ENCODE measurements around the gene PLS1.
"Not testable (repeated sequence)": the region's sequence is repeated elsewhere in the genome, so short reads cannot be mapped to it uniquely, and the experiment has no call there.

GRCh38 chr3:142750531-142750930 lies 154.3 kb downstream of the PLS1 start:
- TF ChIP-seq GABPA (IDR thresholded peaks at IDR 0.05; ENCODE audit: low read depth); REST (IDR thresholded peaks at IDR 0.05; ENCODE audit: low read depth, low read length); POLR2AphosphoS5 (IDR thresholded peaks at IDR 0.05; ENCODE audit: low read depth, low read length); USF1 (IDR thresholded peaks at IDR 0.05; ENCODE audit: borderline replicate concordance, low read depth); SMC3 (IDR thresholded peaks at IDR 0.05; ENCODE audit: low read depth, low read length); MXI1 (IDR thresholded peaks at IDR 0.05; ENCODE audit: low read depth, low read length); EP300 (IDR thresholded peaks at IDR 0.05; ENCODE audit: borderline replicate concordance in 1 of 2, low read depth in 1 of 2, low read length in 1 of 2); NRF1 (IDR thresholded peaks at IDR 0.05; ENCODE audit: low read depth, low read length): not testable (repeated sequence)
- TF ChIP-seq, protein P1, sequence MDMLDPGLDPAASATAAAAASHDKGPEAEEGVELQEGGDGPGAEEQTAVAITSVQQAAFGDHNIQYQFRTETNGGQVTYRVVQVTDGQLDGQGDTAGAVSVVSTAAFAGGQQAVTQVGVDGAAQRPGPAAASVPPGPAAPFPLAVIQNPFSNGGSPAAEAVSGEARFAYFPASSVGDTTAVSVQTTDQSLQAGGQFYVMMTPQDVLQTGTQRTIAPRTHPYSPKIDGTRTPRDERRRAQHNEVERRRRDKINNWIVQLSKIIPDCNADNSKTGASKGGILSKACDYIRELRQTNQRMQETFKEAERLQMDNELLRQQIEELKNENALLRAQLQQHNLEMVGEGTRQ (IDR thresholded peaks at IDR 0.05; ENCODE audit: borderline replicate concordance, low read depth, low read length): not testable (repeated sequence)
- TF ChIP-seq, protein P2, sequence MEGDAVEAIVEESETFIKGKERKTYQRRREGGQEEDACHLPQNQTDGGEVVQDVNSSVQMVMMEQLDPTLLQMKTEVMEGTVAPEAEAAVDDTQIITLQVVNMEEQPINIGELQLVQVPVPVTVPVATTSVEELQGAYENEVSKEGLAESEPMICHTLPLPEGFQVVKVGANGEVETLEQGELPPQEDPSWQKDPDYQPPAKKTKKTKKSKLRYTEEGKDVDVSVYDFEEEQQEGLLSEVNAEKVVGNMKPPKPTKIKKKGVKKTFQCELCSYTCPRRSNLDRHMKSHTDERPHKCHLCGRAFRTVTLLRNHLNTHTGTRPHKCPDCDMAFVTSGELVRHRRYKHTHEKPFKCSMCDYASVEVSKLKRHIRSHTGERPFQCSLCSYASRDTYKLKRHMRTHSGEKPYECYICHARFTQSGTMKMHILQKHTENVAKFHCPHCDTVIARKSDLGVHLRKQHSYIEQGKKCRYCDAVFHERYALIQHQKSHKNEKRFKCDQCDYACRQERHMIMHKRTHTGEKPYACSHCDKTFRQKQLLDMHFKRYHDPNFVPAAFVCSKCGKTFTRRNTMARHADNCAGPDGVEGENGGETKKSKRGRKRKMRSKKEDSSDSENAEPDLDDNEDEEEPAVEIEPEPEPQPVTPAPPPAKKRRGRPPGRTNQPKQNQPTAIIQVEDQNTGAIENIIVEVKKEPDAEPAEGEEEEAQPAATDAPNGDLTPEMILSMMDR (IDR thresholded peaks at IDR 0.05): not testable (repeated sequence)

All from SK-N-SH (cell line).